K562 (cell line): Measurements from ENCODE around the gene RAB32. TPM values are rescaled to one million over a fixed set of nuclear protein-coding genes. Genes with fewer than 3 reads are reported as not detected.

Experiments
- CEBPB ChIP-seq: fragments of 450-650 bp; IDR thresholded peaks from 2 replicates; pipeline ENCODE4 v1.6.1; 2016; ENCODE audit warnings: missing genetic modification characterization, missing compliant biosample characterization
- DDX20 ChIP-seq: fragments of 450-650 bp; IDR thresholded peaks from 2 replicates; pipeline ENCODE4 v1.6.1; 2016; ENCODE audit warnings: missing genetic modification characterization, low read depth, mild to moderate bottlenecking, missing compliant biosample characterization, moderate library complexity
- EP400 ChIP-seq: fragments of 450-650 bp; IDR thresholded peaks from 2 replicates; pipeline ENCODE4 v1.6.1; 2017; ENCODE audit warnings: antibody characterized with exemption, mild to moderate bottlenecking, moderate library complexity
- ESRRA ChIP-seq: fragments of 450-650 bp; IDR thresholded peaks from 2 replicates; pipeline ENCODE4 v1.6.1; 2014; ENCODE audit warnings: low read depth, mild to moderate bottlenecking, moderate library complexity, borderline replicate concordance
- GTF2F1 ChIP-seq: IDR thresholded peaks from 2 replicates; pipeline ENCODE4 v1.6.1; 2011; ENCODE audit warnings: low read depth, low read length, improper control_type of control experiment
- HDAC2 ChIP-seq: fragments of 450-650 bp; IDR thresholded peaks from 2 replicates; pipeline ENCODE4 v1.6.1; 2016; ENCODE audit warnings: mild to moderate bottlenecking
- HEY1 ChIP-seq: fragments of 250-450 bp; sonication (Bioruptor Pico); IDR thresholded peaks from 2 replicates; pipeline ENCODE4 v1.5.0; 2020; ENCODE audit warnings: mild to moderate bottlenecking, moderate library complexity, borderline replicate concordance
- HMG20A ChIP-seq: fragments of 450-650 bp; formaldehyde crosslinking; conservative IDR thresholded peaks from 2 replicates; pipeline ENCODE4 v1.4.0; 2020; ENCODE audit warnings: mild to moderate bottlenecking, mixed read lengths
- MXI1 ChIP-seq: IDR thresholded peaks from 2 replicates; pipeline ENCODE4 v1.6.1; 2011; ENCODE audit warnings: low read depth, mild to moderate bottlenecking, improper control_type of control experiment, low read length
- POLR2AphosphoS5 ChIP-seq: IDR thresholded peaks from 2 replicates; pipeline ENCODE4 v1.6.1; 2011; ENCODE audit warnings: mild to moderate bottlenecking, low read depth, low read length, moderate library complexity; ENCODE audit not compliant: control insufficient read depth, insufficient read depth
- RBFOX2 ChIP-seq: fragments of 200-400 bp; formaldehyde crosslinking; IDR thresholded peaks from 2 replicates; pipeline ENCODE4 v1.6.1; 2017; ENCODE audit warnings: low read depth, mild to moderate bottlenecking, low read length, moderate library complexity
- SMAD1 ChIP-seq: fragments of 150-350 bp; IDR thresholded peaks from 2 replicates; pipeline ENCODE4 v1.6.1; 2014; ENCODE audit warnings: low read length, low read depth; ENCODE audit not compliant: partially characterized antibody
- SMAD4 ChIP-seq: fragments of 250-450 bp; sonication (Bioruptor Pico); conservative IDR thresholded peaks from 2 replicates; pipeline ENCODE4 v1.8.0; 2021; ENCODE audit warnings: inconsistent platforms, mild to moderate bottlenecking, moderate library complexity
- SMARCC2 ChIP-seq: fragments of 450-650 bp; IDR thresholded peaks from 2 replicates; pipeline ENCODE4 v1.6.1; 2017; ENCODE audit warnings: antibody characterized with exemption, moderate library complexity, mild to moderate bottlenecking, low read depth
- ZNF311 ChIP-seq: fragments of 250-450 bp; sonication (Bioruptor Pico); IDR thresholded peaks from 2 replicates; pipeline ENCODE4 v1.4.0; 2020; ENCODE audit warnings: mild to moderate bottlenecking, moderate library complexity
- ZNF444 ChIP-seq: fragments of 250-450 bp; sonication (Bioruptor Pico); IDR thresholded peaks from 2 replicates; pipeline ENCODE4 v1.4.0; 2020; ENCODE audit warnings: mild to moderate bottlenecking, moderate library complexity
- polyA plus RNA-seq, 8 experiments: library from polyadenylated mRNA; depleted of rRNA in 4 of 8; stranded (reverse) in 5 of 8; unstranded in 3 of 8; fragments of >200 nt; fragmentation: Nextera tagmentation in 2 of 8; fragmentation: Illumina TruSeq in 1 of 8; extraction: Ambion mirVana in 2 of 8; extraction: Trizol in 1 of 8; gene quantifications; 2 replicates each; pipeline versions ENCODE4 v1.2.1 to v1.2.3, GENCODE V29; 2011 to 2014; ENCODE audit warnings: inconsistent platforms in 1 of 8, missing spikeins in 1 of 8
- total RNA-seq, 7 experiments: library from RNA; depleted of rRNA in 6 of 7; stranded (reverse); fragments of >200 nt in 6 of 7; fragmentation: Illumina TruSeq in 2 of 7; extraction: Trizol in 2 of 7; gene quantifications; 2 replicates each; pipeline versions ENCODE4 v1.2.1 to v1.2.3, GENCODE V29; 2011 to 2021; ENCODE audit warnings: low replicate concordance in 1 of 7
- TF ChIP-seq, protein P1 (sequence below): fragments of 450-650 bp; IDR thresholded peaks from 2 replicates; pipeline ENCODE4 v1.6.1; 2016; ENCODE audit warnings: antibody characterized with exemption
- TF ChIP-seq, protein P2 (sequence below), 3 experiments: fragments of 200-800 bp in 1 of 3; fragments of 250-450 bp in 1 of 3; fragments of 450-650 bp in 1 of 3; sonication (Bioruptor Pico) in 1 of 3; sonication (Bioruptor generic) in 1 of 3; formaldehyde crosslinking in 1 of 3; IDR thresholded peaks; 2 replicates each; pipeline versions ENCODE4 v1.6.1 to v1.8.0; 2016 to 2022; ENCODE audit warnings: mild to moderate bottlenecking in 2 of 3, missing genetic modification characterization in 2 of 3, missing compliant biosample characterization in 1 of 3, moderate library complexity in 1 of 3
- TF ChIP-seq, protein P3 (sequence below): fragments of 250-450 bp; sonication (Bioruptor Pico); IDR thresholded peaks from 2 replicates; pipeline ENCODE4 v1.4.0; 2020; ENCODE audit warnings: mild to moderate bottlenecking, moderate library complexity, borderline replicate concordance
- TF ChIP-seq, protein P4 (sequence below): sonication (generic); IDR thresholded peaks from 2 replicates; pipeline ENCODE4 v1.6.1; 2016

RAB32 gene
- total and polyA plus RNA-seq, 9 of the 15 experiments (the other 6 are each of a cell fraction or from before 2014, with no cell fraction given): 2.5 to 16.6 (median 11.0) TPM

DNA sequence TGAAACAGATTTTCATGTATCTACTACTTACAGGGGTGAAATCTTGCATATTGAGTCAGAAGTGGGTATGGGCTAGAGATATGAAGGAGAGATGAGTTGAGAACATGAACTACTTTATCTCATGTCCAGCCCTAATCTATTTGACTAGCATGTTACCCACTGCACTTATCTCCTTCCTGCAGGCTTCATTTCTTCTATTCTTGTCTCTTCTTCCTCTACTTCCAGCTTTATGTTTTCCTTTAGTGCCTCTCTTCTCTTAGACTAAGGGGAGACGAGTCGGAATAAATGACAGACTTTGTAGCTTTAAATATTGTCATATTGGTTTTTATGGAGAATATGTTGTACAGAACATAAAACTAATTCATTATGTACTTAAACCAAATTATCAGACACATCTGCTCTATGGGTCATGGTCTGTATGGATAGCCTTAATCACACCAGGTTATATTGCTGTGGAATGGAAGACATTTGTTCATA lies 5.3 kb downstream of the RAB32 start (continued):
- TF ChIP-seq, protein P1, sequence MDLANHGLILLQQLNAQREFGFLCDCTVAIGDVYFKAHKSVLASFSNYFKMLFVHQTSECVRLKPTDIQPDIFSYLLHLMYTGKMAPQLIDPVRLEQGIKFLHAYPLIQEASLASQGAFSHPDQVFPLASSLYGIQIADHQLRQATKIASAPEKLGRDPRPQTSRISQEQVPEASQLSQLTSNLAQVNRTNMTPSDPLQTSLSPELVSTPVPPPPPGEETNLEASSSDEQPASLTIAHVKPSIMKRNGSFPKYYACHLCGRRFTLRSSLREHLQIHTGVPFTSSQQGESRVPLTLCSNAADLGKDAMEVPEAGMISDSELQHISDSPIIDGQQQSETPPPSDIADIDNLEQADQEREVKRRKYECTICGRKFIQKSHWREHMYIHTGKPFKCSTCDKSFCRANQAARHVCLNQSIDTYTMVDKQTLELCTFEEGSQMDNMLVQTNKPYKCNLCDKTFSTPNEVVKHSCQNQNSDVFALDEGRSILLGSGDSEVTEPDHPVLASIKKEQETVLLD: 0 out of 2 replicates have a peak, but pooled peaks have one; percentile 46
- TF ChIP-seq DDX20 (tag) (0 out of 2 replicates have a peak, but pooled peaks have one; percentile 15), SMAD1 (peak; percentile 52), ZNF444 (CRISPR knock-in tag) (0 out of 2 replicates have a peak, but pooled peaks have one; percentile 33), SMAD4 (CRISPR knock-in tag) (peak; percentile 85), HMG20A (CRISPR knock-in tag) (peak; percentile 35; the same call in 1 of the 2 replicates), HDAC2 (peak; percentile 94), CEBPB (peak; percentile 33; the same call in 1 of the 2 replicates), MXI1 (no peak), GTF2F1 (no peak), EP400 (peak; percentile 55), POLR2AphosphoS5 (peak; percentile 86), ESRRA (0 out of 2 replicates have a peak, but pooled peaks have one; percentile 28), ZNF311 (CRISPR knock-in tag) (peak; percentile 87), SMARCC2 (peak; percentile 97), HEY1 (CRISPR knock-in tag) (peak; percentile 93), RBFOX2 (no peak)
- TF ChIP-seq, protein P2, sequence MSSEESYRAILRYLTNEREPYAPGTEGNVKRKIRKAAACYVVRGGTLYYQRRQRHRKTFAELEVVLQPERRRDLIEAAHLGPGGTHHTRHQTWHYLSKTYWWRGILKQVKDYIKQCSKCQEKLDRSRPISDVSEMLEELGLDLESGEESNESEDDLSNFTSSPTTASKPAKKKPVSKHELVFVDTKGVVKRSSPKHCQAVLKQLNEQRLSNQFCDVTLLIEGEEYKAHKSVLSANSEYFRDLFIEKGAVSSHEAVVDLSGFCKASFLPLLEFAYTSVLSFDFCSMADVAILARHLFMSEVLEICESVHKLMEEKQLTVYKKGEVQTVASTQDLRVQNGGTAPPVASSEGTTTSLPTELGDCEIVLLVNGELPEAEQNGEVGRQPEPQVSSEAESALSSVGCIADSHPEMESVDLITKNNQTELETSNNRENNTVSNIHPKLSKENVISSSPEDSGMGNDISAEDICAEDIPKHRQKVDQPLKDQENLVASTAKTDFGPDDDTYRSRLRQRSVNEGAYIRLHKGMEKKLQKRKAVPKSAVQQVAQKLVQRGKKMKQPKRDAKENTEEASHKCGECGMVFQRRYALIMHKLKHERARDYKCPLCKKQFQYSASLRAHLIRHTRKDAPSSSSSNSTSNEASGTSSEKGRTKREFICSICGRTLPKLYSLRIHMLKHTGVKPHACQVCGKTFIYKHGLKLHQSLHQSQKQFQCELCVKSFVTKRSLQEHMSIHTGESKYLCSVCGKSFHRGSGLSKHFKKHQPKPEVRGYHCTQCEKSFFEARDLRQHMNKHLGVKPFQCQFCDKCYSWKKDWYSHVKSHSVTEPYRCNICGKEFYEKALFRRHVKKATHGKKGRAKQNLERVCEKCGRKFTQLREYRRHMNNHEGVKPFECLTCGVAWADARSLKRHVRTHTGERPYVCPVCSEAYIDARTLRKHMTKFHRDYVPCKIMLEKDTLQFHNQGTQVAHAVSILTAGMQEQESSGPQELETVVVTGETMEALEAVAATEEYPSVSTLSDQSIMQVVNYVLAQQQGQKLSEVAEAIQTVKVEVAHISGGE (CRISPR knock-in tag; IDR thresholded peaks at IDR 0.05): peak in 1 of 3 experiments; percentile 75; a peak in 2 of 6 replicates
- TF ChIP-seq, protein P3, sequence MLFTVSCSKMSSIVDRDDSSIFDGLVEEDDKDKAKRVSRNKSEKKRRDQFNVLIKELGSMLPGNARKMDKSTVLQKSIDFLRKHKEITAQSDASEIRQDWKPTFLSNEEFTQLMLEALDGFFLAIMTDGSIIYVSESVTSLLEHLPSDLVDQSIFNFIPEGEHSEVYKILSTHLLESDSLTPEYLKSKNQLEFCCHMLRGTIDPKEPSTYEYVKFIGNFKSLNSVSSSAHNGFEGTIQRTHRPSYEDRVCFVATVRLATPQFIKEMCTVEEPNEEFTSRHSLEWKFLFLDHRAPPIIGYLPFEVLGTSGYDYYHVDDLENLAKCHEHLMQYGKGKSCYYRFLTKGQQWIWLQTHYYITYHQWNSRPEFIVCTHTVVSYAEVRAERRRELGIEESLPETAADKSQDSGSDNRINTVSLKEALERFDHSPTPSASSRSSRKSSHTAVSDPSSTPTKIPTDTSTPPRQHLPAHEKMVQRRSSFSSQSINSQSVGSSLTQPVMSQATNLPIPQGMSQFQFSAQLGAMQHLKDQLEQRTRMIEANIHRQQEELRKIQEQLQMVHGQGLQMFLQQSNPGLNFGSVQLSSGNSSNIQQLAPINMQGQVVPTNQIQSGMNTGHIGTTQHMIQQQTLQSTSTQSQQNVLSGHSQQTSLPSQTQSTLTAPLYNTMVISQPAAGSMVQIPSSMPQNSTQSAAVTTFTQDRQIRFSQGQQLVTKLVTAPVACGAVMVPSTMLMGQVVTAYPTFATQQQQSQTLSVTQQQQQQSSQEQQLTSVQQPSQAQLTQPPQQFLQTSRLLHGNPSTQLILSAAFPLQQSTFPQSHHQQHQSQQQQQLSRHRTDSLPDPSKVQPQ: peak; percentile 56; the same call in 1 of the 2 replicates
- TF ChIP-seq, protein P4, sequence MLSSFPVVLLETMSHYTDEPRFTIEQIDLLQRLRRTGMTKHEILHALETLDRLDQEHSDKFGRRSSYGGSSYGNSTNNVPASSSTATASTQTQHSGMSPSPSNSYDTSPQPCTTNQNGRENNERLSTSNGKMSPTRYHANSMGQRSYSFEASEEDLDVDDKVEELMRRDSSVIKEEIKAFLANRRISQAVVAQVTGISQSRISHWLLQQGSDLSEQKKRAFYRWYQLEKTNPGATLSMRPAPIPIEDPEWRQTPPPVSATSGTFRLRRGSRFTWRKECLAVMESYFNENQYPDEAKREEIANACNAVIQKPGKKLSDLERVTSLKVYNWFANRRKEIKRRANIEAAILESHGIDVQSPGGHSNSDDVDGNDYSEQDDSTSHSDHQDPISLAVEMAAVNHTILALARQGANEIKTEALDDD: peak; percentile 84
